Measurements from ENCODE around the gene RPL10. TPM values are rescaled to one million over a fixed set of nuclear protein-coding genes. Genes with fewer than 3 reads are reported as not detected.

Gene RPL10
- total and polyA plus RNA-seq, 9 of the 15 experiments (the other 6 are each of a cell fraction or from before 2014, with no cell fraction given) = 3,774 to 7,600 (median 5,014) TPM

DNA sequence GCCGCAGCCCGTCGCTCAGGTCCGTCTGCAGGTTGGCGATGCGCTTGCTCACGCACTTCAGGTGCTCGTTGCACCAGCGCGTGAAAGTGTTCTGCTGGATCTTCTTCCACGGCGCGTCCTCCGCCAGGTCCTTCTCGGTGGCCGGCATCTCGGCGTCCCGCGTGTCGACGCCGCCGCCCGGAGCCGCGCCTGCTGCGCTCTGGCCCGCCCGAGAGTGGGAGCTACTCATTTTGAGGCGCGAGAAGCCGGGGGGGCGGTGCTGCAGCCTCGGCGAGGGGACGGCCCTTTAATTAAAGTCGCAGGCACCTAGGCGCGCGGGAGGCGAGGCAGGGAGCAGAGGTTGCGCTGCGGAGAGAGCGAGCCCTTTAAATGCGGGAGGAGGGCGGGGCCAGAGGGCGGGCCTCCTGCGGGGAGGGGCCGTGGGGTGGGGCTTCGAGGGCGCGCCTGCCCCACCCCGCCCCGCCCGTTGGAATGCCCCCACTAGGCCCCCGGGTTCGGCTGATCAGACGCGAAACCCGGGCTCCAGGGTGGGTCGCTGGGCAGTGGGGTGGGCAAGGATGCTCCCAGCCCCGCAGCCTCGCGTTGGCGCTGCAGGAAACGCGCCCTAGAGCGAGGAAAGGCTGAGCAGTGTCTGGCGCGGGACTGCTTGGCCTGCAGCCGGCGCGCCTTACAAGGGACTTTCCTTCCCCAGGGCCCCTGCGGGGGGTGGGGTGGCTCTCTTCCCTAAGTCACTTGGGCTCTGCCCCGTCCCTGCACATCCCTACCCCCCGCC lies 27.0 kb upstream of the RPL10 start (continued):
- TF ChIP-seq MBD1 (CRISPR knock-in tag; IDR thresholded peaks at IDR 0.05) (no peak), AFF1 (IDR thresholded peaks at IDR 0.05; ENCODE audit: low read depth in 1 of 2, partially characterized antibody in 2 of 2) (peak in 1 of 2 experiments; percentile 39), JUND (IDR thresholded peaks at IDR 0.05; ENCODE audit: borderline replicate concordance, low read depth, low read length) (peak; percentile 34; the same call in 1 of the 2 replicates), JUND (tag; IDR thresholded peaks at IDR 0.05; ENCODE audit: borderline replicate concordance, low read depth, low read length) (no peak; the same call in 2 of the 3 replicates), HNRNPL (IDR thresholded peaks at IDR 0.05; ENCODE audit: low read depth, low read length) (no peak), ZBTB26 (CRISPR knock-in tag; IDR thresholded peaks at IDR 0.05) (no peak; the same call in 1 of the 2 replicates), ZNF785 (CRISPR knock-in tag; IDR thresholded peaks at IDR 0.05) (no peak), RAD51 (IDR thresholded peaks at IDR 0.05; ENCODE audit: borderline replicate concordance, low read depth) (no peak), ZNF699 (CRISPR knock-in tag; IDR thresholded peaks at IDR 0.05; ENCODE audit: insufficient replicate concordance) (no peak), CBX2 (IDR thresholded peaks at IDR 0.05; ENCODE audit: insufficient read depth, low read length, poor library complexity, severe bottlenecking) (no peak), MTA1 (IDR thresholded peaks at IDR 0.05; ENCODE audit: borderline replicate concordance) (no peak), ZNF644 (tag; IDR thresholded peaks at IDR 0.05; ENCODE audit: low read depth) (no peak), CREM (IDR thresholded peaks at IDR 0.05; ENCODE audit: low read depth) (0 out of 2 replicates have a peak, but pooled peaks have one; percentile 58), SPI1 (IDR thresholded peaks at IDR 0.05; ENCODE audit: borderline replicate concordance, low read depth, low read length) (no peak)
- TF ChIP-seq, protein P1, sequence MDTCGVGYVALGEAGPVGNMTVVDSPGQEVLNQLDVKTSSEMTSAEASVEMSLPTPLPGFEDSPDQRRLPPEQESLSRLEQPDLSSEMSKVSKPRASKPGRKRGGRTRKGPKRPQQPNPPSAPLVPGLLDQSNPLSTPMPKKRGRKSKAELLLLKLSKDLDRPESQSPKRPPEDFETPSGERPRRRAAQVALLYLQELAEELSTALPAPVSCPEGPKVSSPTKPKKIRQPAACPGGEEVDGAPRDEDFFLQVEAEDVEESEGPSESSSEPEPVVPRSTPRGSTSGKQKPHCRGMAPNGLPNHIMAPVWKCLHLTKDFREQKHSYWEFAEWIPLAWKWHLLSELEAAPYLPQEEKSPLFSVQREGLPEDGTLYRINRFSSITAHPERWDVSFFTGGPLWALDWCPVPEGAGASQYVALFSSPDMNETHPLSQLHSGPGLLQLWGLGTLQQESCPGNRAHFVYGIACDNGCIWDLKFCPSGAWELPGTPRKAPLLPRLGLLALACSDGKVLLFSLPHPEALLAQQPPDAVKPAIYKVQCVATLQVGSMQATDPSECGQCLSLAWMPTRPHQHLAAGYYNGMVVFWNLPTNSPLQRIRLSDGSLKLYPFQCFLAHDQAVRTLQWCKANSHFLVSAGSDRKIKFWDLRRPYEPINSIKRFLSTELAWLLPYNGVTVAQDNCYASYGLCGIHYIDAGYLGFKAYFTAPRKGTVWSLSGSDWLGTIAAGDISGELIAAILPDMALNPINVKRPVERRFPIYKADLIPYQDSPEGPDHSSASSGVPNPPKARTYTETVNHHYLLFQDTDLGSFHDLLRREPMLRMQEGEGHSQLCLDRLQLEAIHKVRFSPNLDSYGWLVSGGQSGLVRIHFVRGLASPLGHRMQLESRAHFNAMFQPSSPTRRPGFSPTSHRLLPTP (IDR thresholded peaks at IDR 0.05; ENCODE audit: borderline replicate concordance, extremely low read depth, insufficient read length) = no peak

Data from K562 (cell line).